ENCODE measurements around the gene HNRNPUL2.

The HNRNPUL2 gene

GRCh38 chr11:62689421-62690183, 37.7 kb downstream of the HNRNPUL2 start, which contains the start of gene LRRN4CL:
TSS of gene LRRN4CL (minus strand) at chr11:62689530. CDS start at chr11:62688508, 1,022 bp downstream.
- peak; percentile 95 for DNase-seq (ENCODE audit: extremely low read depth, low read depth)
- TF ChIP-seq CTCF (IDR thresholded peaks at IDR 0.05; ENCODE audit: low read depth, low read length): no peak

- no peak for DNase-seq (ENCODE audit: extremely low read depth, low read depth)
- TF ChIP-seq CTCF (IDR thresholded peaks at IDR 0.05; ENCODE audit: low read depth, low read length): no peak
Observed at GRCh38 chr11:62688491-62688890, 38.8 kb downstream of the HNRNPUL2 start.

- TF ChIP-seq CTCF (IDR thresholded peaks at IDR 0.05; ENCODE audit: low read depth, low read length): no peak
Observed at GRCh38 chr11:62687508-62688396, 39.5 kb downstream of the HNRNPUL2 start.

GRCh38 chr11:62682518-62682917, 44.7 kb downstream of the HNRNPUL2 start:
- DNase-seq (ENCODE audit: extremely low read depth, low read depth): no peak
- TF ChIP-seq CTCF (IDR thresholded peaks at IDR 0.05; ENCODE audit: low read depth, low read length): no peak

More at GRCh38 chr11:62687508-62688396, 39.5 kb downstream of the HNRNPUL2 start:
- DNase-seq (ENCODE audit: extremely low read depth, low read depth): no peak

GRCh38 chr11:62680825-62681240, 46.4 kb downstream of the HNRNPUL2 start:
- peak; percentile 76 for TF ChIP-seq CTCF (IDR thresholded peaks at IDR 0.05; ENCODE audit: low read depth, low read length)
- peak; percentile 70 for DNase-seq (ENCODE audit: extremely low read depth, low read depth)

- DNase-seq (ENCODE audit: extremely low read depth, low read depth): peak; percentile 73
- no peak for TF ChIP-seq CTCF (IDR thresholded peaks at IDR 0.05; ENCODE audit: low read depth, low read length)
Observed at GRCh38 chr11:62678770-62679696, 48.2 kb downstream of the HNRNPUL2 start, which contains the start of gene UBXN1. TSS of gene UBXN1 (minus strand) at chr11:62679073. CDS start at chr11:62678923, 150 bp downstream.
